ENCODE data around the gene COL4A2.

GRCh38 chr13:110471833-110472162 is 164.7 kb downstream of the COL4A2 start:
- TF ChIP-seq SUZ12 (IDR thresholded peaks at IDR 0.05; ENCODE audit: extremely low read depth, insufficient read depth, insufficient read length) (no peak), ZNF274 (IDR thresholded peaks at IDR 0.05; ENCODE audit: low read depth, low read length) (no peak), YY1 (IDR thresholded peaks at IDR 0.05; ENCODE audit: insufficient read depth, insufficient read length) (no peak)
